GM12874 (cell line): ENCODE results near the gene RALGPS2.

Experiments
- TF ChIP-seq, protein P1 (sequence below): IDR thresholded peaks from 2 replicates; pipeline ENCODE4 v1.5.1; 2011; ENCODE audit warnings: low read depth, mild to moderate bottlenecking, control low read depth, low read length, moderate library complexity; ENCODE audit not compliant: insufficient read depth

Gene RALGPS2

DNA sequence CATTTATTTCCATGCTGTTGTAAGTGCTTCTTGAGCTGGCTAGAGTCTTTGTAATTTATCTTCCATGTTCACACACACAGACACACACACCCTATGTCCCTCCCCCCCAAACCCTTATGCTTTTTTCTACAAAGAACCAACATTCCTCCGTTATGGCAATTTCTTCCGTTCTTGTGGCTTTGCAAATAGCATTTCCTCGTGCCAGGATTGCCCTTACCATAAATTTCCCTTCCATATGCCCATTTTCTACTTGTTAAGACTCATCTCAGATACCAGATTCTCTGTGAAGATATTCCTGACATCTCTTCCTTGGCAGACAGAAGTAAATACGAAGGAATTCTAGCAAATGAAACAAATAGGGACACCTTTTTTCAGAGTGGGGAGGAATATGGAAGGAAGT lies 26.0 kb downstream of the RALGPS2 start:
- TF ChIP-seq, protein P1, sequence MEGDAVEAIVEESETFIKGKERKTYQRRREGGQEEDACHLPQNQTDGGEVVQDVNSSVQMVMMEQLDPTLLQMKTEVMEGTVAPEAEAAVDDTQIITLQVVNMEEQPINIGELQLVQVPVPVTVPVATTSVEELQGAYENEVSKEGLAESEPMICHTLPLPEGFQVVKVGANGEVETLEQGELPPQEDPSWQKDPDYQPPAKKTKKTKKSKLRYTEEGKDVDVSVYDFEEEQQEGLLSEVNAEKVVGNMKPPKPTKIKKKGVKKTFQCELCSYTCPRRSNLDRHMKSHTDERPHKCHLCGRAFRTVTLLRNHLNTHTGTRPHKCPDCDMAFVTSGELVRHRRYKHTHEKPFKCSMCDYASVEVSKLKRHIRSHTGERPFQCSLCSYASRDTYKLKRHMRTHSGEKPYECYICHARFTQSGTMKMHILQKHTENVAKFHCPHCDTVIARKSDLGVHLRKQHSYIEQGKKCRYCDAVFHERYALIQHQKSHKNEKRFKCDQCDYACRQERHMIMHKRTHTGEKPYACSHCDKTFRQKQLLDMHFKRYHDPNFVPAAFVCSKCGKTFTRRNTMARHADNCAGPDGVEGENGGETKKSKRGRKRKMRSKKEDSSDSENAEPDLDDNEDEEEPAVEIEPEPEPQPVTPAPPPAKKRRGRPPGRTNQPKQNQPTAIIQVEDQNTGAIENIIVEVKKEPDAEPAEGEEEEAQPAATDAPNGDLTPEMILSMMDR = no peak

DNA sequence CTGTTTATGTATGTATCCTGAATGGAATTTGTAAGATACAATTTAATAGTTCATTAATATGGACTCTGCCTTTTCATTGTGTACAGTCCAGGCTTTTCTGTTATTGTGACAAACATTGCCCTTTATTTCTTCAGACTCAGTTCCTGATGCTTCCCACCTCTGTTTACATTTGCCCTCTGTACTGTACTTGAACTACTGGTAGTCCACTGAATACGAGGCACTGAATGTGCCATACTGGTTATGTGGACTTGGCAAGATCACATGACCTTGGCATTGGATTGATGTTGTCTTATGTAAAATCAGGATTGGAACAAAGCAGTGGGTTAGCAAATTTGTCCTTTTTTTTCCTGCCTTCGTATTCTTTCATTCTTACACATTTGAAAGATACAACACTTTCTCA lies 27.8 kb downstream of the RALGPS2 start:
- TF ChIP-seq, protein P1 = no peak

DNA sequence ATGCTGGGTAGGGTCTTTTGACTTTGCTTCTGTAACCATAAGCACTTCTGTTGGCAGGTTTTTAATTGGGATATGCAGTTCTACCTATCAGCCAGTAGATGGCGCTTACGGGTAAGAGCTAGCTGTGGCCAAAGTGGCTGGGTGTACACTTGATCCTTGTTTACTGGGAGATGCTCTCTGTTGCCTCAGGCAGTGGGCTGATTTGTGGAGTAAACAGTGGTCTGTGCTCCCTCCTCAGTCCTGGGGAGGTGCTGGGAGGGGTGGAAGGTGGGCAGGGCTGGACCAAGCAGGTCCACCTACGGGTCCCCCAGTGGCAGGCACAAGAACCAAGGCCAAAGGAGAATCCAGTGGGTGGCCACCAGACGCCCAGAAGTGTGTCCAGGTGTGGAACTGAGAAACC lies 43.4 kb downstream of the RALGPS2 start:
- TF ChIP-seq, protein P1 = peak; percentile 82

DNA sequence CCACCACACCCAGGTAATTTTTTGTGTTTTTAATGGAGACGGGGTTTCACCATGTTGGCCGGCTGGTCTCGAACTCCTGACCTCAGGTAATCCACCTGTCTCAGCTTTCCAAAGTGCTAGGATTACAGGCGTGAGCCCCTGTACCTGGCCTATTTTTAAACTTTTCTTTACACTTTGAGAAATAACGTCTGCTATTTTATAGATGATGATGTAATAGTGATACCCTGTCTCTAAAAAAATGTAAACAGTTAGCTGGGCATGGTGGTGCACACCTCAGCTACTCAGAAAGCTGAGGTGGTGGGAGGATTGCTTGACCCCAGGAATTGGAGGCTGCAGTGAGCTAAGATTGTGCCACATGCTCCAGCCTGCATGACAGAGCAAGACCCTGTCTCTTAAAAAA lies 47.9 kb downstream of the RALGPS2 start:
- TF ChIP-seq, protein P1 = no peak

DNA sequence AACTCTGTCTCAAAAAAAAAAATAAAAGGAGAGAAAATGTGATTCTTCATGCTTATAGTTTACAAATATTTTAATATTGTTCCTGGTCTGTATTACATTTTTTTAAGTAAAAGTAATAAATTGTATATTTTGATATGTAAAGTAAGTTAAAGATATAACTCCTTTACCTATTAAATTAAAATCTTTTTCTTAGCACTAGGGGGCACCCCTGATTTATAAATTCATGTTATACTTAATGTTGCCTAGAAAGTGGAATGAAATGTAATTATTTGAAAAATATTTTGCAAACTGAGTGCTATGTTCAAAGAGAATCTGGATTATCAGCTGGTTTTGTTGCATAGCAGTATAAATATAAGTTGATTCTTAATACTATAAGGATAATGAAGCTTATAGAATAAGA lies 49.2 kb downstream of the RALGPS2 start:
- TF ChIP-seq, protein P1 = no peak

DNA sequence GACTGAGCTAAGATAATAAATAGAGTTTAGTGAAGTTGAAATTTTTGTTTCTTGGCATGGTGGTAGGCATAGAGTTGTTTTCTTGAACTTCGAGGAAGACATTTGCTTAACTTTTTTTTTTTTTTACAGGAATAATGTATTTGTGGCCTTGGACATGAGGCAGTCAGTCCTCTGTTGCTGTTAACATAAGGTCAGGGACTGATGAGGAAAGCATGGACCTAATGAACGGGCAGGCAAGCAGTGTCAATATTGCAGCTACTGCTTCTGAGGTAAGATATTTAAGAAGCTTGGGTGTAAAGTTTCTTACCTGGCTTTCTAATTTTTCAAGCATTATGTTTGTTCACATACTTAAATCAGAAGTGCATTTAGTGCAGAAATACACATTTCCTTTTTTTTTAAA lies 51.5 kb downstream of the RALGPS2 start:
- TF ChIP-seq, protein P1 = no peak

DNA sequence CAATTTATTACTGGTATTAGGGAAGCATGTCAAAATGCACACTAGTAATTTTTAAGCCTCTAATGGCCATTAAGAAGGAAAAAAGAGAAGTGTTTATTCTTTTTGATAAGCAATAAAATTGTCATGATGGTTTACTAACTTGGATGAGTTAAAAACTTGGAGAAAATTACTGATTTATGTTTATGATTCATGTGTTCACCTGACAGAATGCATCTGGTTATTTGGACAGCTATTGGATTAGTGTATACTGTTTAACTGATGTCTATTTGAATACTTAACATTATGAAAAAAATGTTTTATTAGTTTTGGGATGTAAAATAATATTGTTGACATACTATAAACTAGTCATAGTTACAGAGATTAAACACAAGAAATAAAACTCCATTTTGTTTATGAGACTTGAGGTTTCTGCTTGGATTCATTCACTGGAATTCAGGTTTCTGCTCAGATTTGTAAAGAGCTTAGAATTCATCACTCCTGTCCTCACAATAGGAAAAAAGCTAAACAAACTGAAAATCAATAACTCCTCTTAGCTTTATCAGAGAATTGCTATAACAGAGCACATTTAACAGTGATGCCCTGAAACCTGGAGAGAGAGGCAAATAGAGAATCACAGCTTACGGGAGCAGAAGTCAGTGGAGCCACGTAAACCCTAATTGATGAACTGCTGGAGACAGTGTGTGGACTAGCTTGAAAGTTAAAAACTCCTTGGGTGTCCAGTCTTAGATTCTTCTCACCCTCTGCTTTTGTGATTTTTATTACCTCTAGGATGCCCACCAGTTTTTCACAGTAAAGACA lies 56.7 kb downstream of the RALGPS2 start:
- TF ChIP-seq, protein P1 = no peak
